Measurements from ENCODE around the gene EVX2.

EVX2 gene

DNA sequence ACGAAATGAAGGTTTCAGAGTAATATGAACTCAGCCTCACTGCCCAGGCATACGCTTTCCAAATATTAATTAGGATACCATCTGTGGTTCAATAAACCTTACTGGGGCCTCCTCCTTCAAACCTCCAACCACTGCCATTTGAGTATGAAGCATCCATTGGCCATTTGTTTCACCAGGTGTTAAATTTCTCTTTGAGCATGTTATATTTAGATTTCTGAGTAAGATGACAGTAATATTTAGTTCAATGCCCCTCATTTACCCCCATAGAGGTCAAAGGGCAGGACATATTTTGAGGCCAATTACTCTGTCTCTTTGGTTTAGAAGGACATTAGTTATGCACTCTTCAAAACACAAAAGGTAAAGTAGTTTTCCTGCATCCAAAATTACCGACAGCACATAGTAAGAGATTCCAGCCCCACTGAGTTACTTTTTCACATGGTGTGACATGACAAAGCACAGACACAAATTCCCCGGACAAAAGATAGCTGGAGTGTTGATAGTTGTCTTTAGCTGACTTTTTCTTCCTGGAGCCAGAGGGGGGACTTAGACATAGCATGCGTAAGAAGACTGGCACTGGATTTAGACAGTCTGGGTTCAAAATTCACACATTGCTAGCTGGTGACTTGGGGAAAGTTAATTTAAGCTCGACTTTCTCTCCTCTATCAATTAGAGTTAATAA is 48.6 kb downstream of the EVX2 start:
- DNase-seq, result no peak

- DNase-seq, result no peak
These were observed 56.0 kb downstream of the EVX2 start for GRCh38 chr2:176027806-176028205.
